ENCODE measurements around the gene SRPK3. TPM values are rescaled to one million over a fixed set of nuclear protein-coding genes. Genes with fewer than 3 reads are reported as not detected.

The SRPK3 gene
- total and polyA plus RNA-seq, 2 donors (not counting 3 experiments of a cell fraction or from before 2014, with no cell fraction given): 0.25 to 0.40 TPM

GRCh38 chrX:153765138-153766079 is 15.4 kb upstream of the SRPK3 start:
- TF ChIP-seq FOS (IDR thresholded peaks at IDR 0.05; ENCODE audit: borderline replicate concordance, insufficient read depth, low read length) (no peak), POLR2AphosphoS5 (IDR thresholded peaks at IDR 0.05; ENCODE audit: insufficient read depth, low read depth, low read length) (peak; percentile 52)
- Histone ChIP-seq H3K4me1 (ENCODE audit: control insufficient read depth, extremely low read depth, insufficient read depth, low read length) (peaks cover 20% of the 10 kb centered on the region), H3K9me3 (replicated peaks; ENCODE audit: control insufficient read depth, insufficient read depth, low read length) (no peaks in the 10 kb centered on the region), H3K4me2 (ENCODE audit: insufficient read depth, low read length) (peak overlapping the region; percentile 55), H3K9ac (replicated peaks; ENCODE audit: extremely low read depth, insufficient read depth, low read length) (peak overlapping the region; percentile 42), H3K4me3 (replicated peaks in 1 of 3; ENCODE audit: insufficient read depth in 1 of 3, low read depth in 1 of 3, low read length in 3 of 3) (peak overlapping the region in 1 of 3 experiments; percentile 11), H4K20me1 (replicated peaks; ENCODE audit: control insufficient read depth, extremely low read depth, insufficient read depth, low read length) (no peaks in the 10 kb centered on the region), H3K36me3 (ENCODE audit: control insufficient read depth in 2 of 2, extremely low read depth in 1 of 2, insufficient read depth in 2 of 2, low read length in 2 of 2) (peaks cover 0 to 1% of the 10 kb centered on the region in 2 experiments), H3K27me3 (ENCODE audit: control insufficient read depth in 2 of 2, insufficient read depth in 2 of 2, low read length in 2 of 2) (no peaks in the 10 kb centered on the region), H3K9me1 (replicated peaks; ENCODE audit: control insufficient read depth, extremely low read depth, insufficient read depth, low read length) (no peaks in the 10 kb centered on the region), H3K27ac (ENCODE audit: insufficient read depth, low read depth, low read length) (peak overlapping the region; percentile 75), H3K79me2 (ENCODE audit: control insufficient read depth, insufficient read depth, low read length) (no peaks in the 10 kb centered on the region), H2AFZ (ENCODE audit: low read depth, low read length) (peak overlapping the region; percentile 31)
- ChIA-PET CTCF (interaction anchor here (0.8 to 4.6 kb wide), 3 partner anchors 14 to 184 kb away, joined by 3 to 68 read pairs (median 20); no protein-coding TSS in a partner anchor), POLR2A (interaction anchor here (0.8 kb wide), 1 partner anchor 161 kb away, joined by 3 read pairs; the partner anchor contains the start of gene ARHGAP4)
- dilution Hi-C loops (cut with MboI; ENCODE audit: extremely low pct_ligation_motif_present, low sequenced_read_pairs) (no loop called here), intact Hi-C loops (cut with micrococcal nuclease) (loop anchor here (1.0 to 10.0 kb wide), 3 partner anchors 29 to 279 kb away; partner anchors contain the start of genes IDH3G and SSR4)
- no TSS peak for BruUV-seq (replicated peaks)
- peak; percentile 88 for FAIRE-seq
- peak; percentile 52 for DNase-seq (ENCODE audit: low read depth, low spot score)

- TF ChIP-seq EZH2 (IDR thresholded peaks at IDR 0.05; ENCODE audit: borderline replicate concordance, low read depth, low read length, severe bottlenecking) (no peak), POLR2A (IDR thresholded peaks at IDR 0.05; ENCODE audit: low read depth, low read length) (no peak), FOS (IDR thresholded peaks at IDR 0.05; ENCODE audit: borderline replicate concordance, insufficient read depth, low read length) (peak; percentile 56), POLR2AphosphoS5 (IDR thresholded peaks at IDR 0.05; ENCODE audit: insufficient read depth, low read depth, low read length) (peak; percentile 28)
- H3K9me1 ChIP-seq (replicated peaks; ENCODE audit: control insufficient read depth, extremely low read depth, insufficient read depth, low read length): no peaks in the 10 kb centered on the region
- CTCF ChIA-PET: interaction anchor here (0.8 to 4.6 kb wide), 2 partner anchors 14 to 183 kb away, joined by 3 to 68 read pairs; no protein-coding TSS in a partner anchor
- DNase-seq (ENCODE audit: low read depth, low spot score): peak; percentile 58
- H3K9ac ChIP-seq (replicated peaks; ENCODE audit: extremely low read depth, insufficient read depth, low read length): peak overlapping the region; percentile 42
- H3K36me3 ChIP-seq (ENCODE audit: control insufficient read depth in 2 of 2, extremely low read depth in 1 of 2, insufficient read depth in 2 of 2, low read length in 2 of 2): peaks cover 0 to 9% of the 10 kb centered on the region in 2 experiments
- POLR2A ChIA-PET: interaction anchor here (0.8 kb wide), 1 partner anchor 160 kb away, joined by 3 read pairs; the partner anchor contains the start of gene ARHGAP4
- H2AFZ ChIP-seq (ENCODE audit: low read depth, low read length): peak overlapping the region; percentile 31
- H3K79me2 ChIP-seq (ENCODE audit: control insufficient read depth, insufficient read depth, low read length): no peaks in the 10 kb centered on the region
- H3K4me3 ChIP-seq (replicated peaks in 1 of 3; ENCODE audit: insufficient read depth in 1 of 3, low read depth in 1 of 3, low read length in 3 of 3): peak overlapping the region in 2 of 3 experiments; percentile 2 to 38
- BruUV-seq (replicated peaks): no TSS peak
- dilution Hi-C loops (cut with MboI; ENCODE audit: extremely low pct_ligation_motif_present, low sequenced_read_pairs) (no loop called here), intact Hi-C loops (cut with micrococcal nuclease) (loop anchor here (10.0 kb wide), 1 partner anchor 279 kb away; no protein-coding TSS in a partner anchor)
- H3K27ac ChIP-seq (ENCODE audit: insufficient read depth, low read depth, low read length): peak overlapping the region; percentile 75
- H3K4me1 ChIP-seq (ENCODE audit: control insufficient read depth, extremely low read depth, insufficient read depth, low read length): peaks cover 20% of the 10 kb centered on the region
- peak; percentile 98 for FAIRE-seq
- H3K9me3 ChIP-seq (replicated peaks; ENCODE audit: control insufficient read depth, insufficient read depth, low read length): no peaks in the 10 kb centered on the region
- no peaks in the 10 kb centered on the region for H3K27me3 ChIP-seq (ENCODE audit: control insufficient read depth in 2 of 2, insufficient read depth in 2 of 2, low read length in 2 of 2)
- peak overlapping the region; percentile 53 for H3K4me2 ChIP-seq (ENCODE audit: insufficient read depth, low read length)
- H4K20me1 ChIP-seq (replicated peaks; ENCODE audit: control insufficient read depth, extremely low read depth, insufficient read depth, low read length): no peaks in the 10 kb centered on the region
Measured at GRCh38 chrX:153766098-153766817, 14.6 kb upstream of the SRPK3 start.

All from endothelial cell of umbilical vein (primary cell).